T-helper 1 cell treated with Interleukin-12 subunit alpha and Interleukin-12 subunit beta and Interleukin-4 antibody, amounts not matched to agents 30 μg/mL and 1 μg/mL, for 36 hours (primary cell): ENCODE measurements around the gene RHBDF1.
"Not testable (repeated sequence)": the region's sequence is repeated elsewhere in the genome, so short reads cannot be mapped to it uniquely, and the experiment has no call there.

Source experiments
- H3K27ac Mint-ChIP-seq: one replicate; pipeline ENCODE4 v1.8.0; 2021; ENCODE audit warnings: mild to moderate bottlenecking, mixed read lengths
- H3K27me3 Mint-ChIP-seq: one replicate; pipeline ENCODE4 v1.8.0; 2021; ENCODE audit warnings: low read depth, mixed read lengths
- H3K36me3 Mint-ChIP-seq: one replicate; pipeline ENCODE4 v1.8.0; 2021; ENCODE audit warnings: low read depth, mixed read lengths
- H3K4me1 Mint-ChIP-seq: one replicate; pipeline ENCODE4 v1.8.0; 2021; ENCODE audit warnings: low read depth, mixed read lengths
- H3K4me3 Mint-ChIP-seq: one replicate; pipeline ENCODE4 v1.8.0; 2021; ENCODE audit warnings: mild to moderate bottlenecking, moderate library complexity, mixed read lengths
- H3K9me3 Mint-ChIP-seq: one replicate; pipeline ENCODE4 v1.8.0; 2021; ENCODE audit warnings: mixed read lengths

RHBDF1 gene

DNA sequence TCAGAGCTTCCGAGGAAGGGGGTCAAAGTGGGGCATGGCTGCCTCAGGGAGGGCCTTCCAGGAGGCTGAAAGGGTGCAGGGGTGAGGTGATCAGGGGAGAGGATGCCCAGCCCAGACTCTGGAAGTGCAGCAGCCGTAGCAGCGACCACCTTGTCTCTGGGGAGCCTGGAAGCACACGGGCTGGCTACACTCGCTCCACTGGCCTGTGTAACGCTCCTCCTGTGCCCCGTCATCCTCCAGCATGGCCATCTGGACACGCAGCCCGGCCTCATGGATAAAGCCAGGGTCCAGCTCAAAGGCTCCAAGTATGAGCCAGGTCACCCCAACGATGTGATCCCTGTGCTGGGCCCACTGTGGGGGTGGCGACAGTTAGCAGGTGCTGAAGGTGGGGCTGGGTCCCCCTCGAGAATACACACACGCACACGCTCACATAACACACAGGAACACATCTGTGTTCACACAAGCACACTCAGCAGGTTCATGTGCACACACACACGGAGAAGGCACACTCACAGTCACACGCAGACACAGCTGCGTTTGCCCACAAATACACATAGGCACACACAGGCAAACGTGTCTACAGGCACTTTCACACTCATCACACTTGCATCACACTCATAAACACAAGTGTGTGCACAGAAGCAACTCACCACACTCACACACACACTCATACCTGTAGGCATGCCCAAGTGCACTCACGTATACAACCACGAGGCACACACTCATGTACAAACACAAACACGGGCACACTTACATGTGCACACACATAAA is 38.4 kb downstream of the RHBDF1 start:
- no peak overlapping the region for H3K4me3 Mint-ChIP-seq
- H3K27ac Mint-ChIP-seq: no peak overlapping the region
- H3K27me3 Mint-ChIP-seq: no peaks in the 10 kb centered on the region
- H3K9me3 Mint-ChIP-seq: no peaks in the 10 kb centered on the region
- peaks cover 9% of the 10 kb centered on the region for H3K4me1 Mint-ChIP-seq
- H3K36me3 Mint-ChIP-seq: peaks cover 6% of the 10 kb centered on the region

DNA sequence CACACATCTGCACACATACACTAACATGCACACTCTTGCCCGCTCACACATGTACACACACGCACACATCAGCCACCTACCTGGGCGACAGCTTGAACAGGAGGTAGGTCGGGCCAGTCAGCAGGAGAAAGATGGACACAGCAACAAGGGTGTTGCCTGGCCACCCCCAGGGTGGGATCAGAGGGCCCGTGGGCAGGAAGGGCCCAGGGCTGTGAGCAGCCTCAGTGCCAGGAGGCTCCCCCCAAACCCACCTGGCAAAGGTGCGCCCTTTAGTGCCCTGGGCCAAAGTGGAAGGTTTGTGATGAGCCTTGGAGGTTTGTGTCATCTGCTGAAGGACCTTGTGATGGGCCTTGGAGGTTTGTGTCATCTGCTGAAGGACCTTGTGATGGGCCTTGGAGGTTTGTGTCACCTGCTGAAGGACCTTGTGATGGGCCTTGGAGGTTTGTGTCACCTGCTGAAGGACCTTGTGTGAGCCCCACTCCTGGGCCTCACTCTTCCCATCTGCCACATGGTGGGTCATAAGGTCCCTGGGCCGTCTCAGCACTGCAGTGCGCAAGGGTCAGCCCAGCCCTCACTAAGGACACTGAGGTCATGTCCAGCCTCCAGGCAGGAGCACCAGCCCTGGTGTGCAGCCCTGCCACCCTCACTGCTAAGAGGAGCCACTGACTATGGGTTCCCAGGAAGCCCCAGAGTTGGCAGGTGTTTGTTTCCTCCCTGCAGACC is 39.1 kb downstream of the RHBDF1 start:
- H3K4me1 Mint-ChIP-seq, H3K27ac Mint-ChIP-seq, H3K9me3 Mint-ChIP-seq, H3K36me3 Mint-ChIP-seq, H3K4me3 Mint-ChIP-seq, H3K27me3 Mint-ChIP-seq: not testable (repeated sequence)

DNA sequence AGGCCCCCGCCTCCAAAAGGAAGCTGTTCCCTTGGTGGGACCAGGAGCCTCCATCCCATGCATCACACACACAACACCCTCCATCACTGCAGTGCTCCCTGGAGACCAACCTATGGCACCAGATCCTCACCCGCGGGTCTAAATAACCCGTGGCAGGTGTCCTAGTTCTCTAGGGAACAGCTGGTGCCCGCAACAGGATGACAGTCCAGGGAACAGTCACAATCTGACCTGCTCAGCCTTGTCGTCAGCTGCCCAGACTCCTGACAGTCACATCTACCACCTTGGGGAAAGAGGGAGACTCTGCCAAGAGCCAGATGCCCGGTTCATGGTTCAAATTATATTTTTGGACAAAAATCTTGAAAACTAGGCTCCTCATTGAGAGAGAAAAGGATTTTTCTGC is 41.8 kb downstream of the RHBDF1 start:
- H3K27ac Mint-ChIP-seq, H3K9me3 Mint-ChIP-seq, H3K36me3 Mint-ChIP-seq, H3K27me3 Mint-ChIP-seq, H3K4me1 Mint-ChIP-seq, H3K4me3 Mint-ChIP-seq: not testable (repeated sequence)

DNA sequence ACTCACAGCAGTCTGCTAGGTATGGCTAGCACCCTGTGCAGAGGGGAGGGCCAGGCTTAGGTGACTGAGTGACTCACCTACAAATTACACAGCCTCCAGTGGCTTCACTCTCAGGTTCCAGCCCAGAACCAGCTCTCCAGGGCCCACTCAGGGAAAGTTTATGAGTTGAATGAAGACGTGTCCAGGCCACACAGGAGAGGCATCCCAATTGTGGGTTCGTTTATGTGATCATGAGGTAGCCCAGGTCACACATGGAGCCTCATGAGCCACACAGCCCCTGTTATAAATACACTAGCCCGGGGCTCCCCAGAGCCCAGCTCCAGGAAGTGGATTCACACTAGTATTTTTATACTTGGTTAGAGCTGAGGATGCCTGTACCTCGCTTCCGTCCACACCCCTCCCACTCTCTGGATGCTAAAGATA is 46.5 kb downstream of the RHBDF1 start:
- H3K27ac Mint-ChIP-seq, H3K9me3 Mint-ChIP-seq, H3K4me3 Mint-ChIP-seq, H3K27me3 Mint-ChIP-seq, H3K36me3 Mint-ChIP-seq, H3K4me1 Mint-ChIP-seq: not testable (repeated sequence)

DNA sequence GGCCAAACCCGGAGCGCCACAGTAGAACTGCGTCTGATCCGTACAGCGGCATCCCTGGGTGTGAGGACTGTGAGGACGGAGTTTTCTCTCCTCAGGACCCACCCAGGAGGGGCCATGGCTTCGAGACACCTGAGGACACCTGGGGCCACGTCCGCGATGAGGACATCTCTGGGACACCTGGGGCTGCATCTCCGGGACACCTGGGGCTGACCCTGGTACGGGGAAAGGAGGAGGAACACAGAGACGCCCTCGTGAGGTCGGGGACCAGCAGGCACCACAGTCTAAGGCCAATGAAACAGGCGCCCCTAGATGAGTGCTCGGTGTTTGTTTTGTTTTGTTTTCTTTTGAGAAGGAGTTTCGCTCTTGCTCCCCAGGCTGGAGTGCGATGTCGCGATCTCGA is 48.3 kb downstream of the RHBDF1 start:
- not testable (repeated sequence) for H3K4me3 Mint-ChIP-seq, H3K9me3 Mint-ChIP-seq, H3K27ac Mint-ChIP-seq, H3K4me1 Mint-ChIP-seq, H3K36me3 Mint-ChIP-seq, H3K27me3 Mint-ChIP-seq

DNA sequence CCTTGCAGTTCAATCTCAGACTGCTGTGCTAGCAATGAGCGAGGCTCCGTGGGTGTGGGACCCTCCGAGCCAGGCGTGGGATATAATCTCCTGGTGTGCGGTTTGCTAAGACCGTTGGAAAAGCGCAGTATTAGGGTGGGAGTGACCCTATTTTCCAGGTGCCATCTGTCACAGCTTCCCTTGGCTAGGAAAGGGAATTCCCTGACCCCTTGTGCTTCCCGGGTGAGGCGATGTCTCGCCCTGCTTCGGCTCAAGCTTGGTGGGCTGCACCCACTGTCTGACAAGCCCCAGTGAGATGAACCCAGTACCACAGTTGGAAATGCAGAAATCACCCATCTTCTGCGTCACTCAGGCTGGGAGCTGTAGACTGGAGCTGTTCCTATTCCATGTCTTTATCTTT is 51.5 kb downstream of the RHBDF1 start:
- H3K4me3 Mint-ChIP-seq, H3K27ac Mint-ChIP-seq, H3K27me3 Mint-ChIP-seq, H3K36me3 Mint-ChIP-seq, H3K9me3 Mint-ChIP-seq, H3K4me1 Mint-ChIP-seq: not testable (repeated sequence)

DNA sequence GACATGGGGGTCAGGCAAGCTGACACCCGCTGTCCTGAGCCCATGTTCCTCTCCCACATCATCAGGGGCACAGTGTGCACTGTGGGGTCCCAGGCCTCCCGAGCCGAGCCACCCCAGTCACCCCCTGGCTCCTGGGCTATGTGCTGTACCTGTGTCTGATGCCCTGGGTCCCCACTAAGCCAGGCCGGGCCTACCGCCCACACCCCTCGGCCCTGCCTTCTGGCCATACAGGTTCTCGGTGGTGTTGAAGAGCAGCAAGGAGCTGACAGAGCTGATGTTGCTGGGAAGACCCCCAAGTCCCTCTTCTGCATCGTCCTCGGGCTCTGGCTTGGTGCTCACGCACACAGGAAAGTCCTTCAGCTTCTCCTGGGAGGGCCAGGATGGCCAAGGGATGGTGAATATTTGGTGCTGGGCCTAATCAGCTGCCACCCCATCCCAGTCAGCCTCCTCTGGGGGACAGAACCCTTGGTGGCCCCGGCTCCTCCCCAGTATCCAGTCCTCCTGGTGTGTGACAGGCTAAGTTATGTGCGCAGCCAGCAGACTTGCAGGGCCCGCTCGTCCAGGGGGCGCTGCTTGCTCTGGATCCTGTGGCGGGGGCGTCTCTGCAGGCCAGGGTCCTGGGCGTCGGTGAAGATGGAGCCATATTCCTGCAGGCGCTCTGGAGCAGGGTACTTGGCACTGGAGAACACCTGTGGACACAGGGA is 55.2 kb downstream of the RHBDF1 start:
- not testable (repeated sequence) for H3K4me3 Mint-ChIP-seq, H3K27ac Mint-ChIP-seq, H3K9me3 Mint-ChIP-seq, H3K27me3 Mint-ChIP-seq, H3K4me1 Mint-ChIP-seq, H3K36me3 Mint-ChIP-seq

DNA sequence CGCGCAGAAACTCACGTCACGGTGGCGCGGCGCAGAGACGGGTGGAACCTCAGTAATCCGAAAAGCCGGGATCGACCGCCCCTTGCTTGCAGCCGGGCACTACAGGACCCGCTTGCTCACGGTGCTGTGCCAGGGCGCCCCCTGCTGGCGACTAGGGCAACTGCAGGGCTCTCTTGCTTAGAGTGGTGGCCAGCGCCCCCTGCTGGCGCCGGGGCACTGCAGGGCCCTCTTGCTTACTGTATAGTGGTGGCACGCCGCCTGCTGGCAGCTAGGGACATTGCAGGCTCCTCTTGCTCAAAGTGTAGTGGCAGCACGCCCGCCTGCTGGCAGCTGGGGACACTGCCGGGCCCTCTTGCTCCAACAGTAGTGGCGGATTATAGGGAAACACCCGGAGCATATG is 61.7 kb downstream of the RHBDF1 start:
- H3K36me3 Mint-ChIP-seq, H3K27ac Mint-ChIP-seq, H3K27me3 Mint-ChIP-seq, H3K9me3 Mint-ChIP-seq, H3K4me1 Mint-ChIP-seq: not testable (repeated sequence)
- H3K4me3 Mint-ChIP-seq: peak overlapping the region; percentile 31

DNA sequence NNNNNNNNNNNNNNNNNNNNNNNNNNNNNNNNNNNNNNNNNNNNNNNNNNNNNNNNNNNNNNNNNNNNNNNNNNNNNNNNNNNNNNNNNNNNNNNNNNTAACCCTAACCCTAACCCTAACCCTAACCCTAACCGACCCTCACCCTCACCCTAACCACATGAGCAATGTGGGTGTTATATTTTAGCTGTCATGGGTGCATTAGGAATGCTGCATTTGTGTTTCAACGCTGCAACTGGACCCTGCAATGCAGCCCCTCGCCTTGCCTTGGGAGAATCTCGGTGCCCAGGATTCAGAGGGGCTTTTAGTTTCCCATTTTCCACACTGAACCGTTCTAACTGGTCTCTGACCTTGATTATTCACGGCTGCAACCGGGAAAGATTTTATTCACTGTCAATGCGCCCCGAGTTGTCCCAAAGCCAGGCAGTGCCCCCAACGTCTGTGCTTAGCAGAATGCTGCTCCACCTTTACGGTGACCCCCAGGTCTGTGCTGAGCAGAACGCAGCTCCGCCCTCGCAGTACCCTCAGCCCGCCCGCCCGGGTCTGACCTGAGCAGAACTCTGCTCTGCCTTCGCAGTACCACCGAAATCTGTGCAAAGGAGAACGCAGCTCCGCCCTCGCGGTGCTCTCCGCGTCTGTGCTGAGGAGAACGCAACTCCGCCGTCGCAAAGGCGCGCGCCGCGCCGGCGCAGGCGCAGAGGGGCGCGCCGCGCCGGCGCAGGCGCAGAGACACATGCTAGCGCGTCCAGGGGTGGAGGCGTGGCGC is 62.3 kb downstream of the RHBDF1 start:
- H3K27ac Mint-ChIP-seq: no peak overlapping the region
- no peaks in the 10 kb centered on the region for H3K9me3 Mint-ChIP-seq
- H3K27me3 Mint-ChIP-seq: no peaks in the 10 kb centered on the region
- no peak overlapping the region for H3K4me3 Mint-ChIP-seq
- H3K36me3 Mint-ChIP-seq: no peaks in the 10 kb centered on the region
- H3K4me1 Mint-ChIP-seq: no peaks in the 10 kb centered on the region
